A673 (cell line): ENCODE results near the gene RRAGD.

Source experiments
- EZH2 ChIP-seq: fragments of 200-600 bp; sonication (generic); IDR thresholded peaks from 2 replicates; pipeline ENCODE4 v1.6.1; 2017; ENCODE audit warnings: borderline replicate concordance, low read depth, mild to moderate bottlenecking, mixed read lengths, antibody characterized with exemption, low read length; ENCODE audit not compliant: poor library complexity, severe bottlenecking
- TF ChIP-seq, protein P1 (sequence below): fragments of 300-800, 200-600 bp; sonication (generic); conservative IDR thresholded peaks from 2 replicates; pipeline ENCODE4 v1.5.1; 2017; ENCODE audit warnings: low read depth, mild to moderate bottlenecking, antibody characterized with exemption, low read length, moderate library complexity, mixed read lengths

DNA sequence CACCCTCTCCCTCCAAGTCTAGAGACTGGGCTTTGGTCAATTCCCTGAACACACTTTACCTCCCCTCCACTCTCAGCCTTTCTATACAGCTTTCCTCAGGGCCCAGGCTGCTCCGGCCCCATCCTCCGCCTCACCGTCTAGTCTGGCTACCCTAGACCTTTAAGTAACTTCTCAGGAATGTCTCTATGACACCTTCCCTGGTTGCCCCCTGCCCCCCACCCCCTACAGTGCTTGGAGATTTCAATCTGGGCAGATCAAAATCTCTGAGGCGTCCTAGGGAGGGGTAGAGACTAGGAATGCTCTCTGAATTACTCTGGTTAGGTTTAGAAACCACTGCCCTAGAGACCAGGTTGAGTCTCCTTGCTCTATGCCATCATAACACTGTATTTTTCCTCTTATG, 65.6 kb downstream of the RRAGD start:
- TF ChIP-seq, protein P1, sequence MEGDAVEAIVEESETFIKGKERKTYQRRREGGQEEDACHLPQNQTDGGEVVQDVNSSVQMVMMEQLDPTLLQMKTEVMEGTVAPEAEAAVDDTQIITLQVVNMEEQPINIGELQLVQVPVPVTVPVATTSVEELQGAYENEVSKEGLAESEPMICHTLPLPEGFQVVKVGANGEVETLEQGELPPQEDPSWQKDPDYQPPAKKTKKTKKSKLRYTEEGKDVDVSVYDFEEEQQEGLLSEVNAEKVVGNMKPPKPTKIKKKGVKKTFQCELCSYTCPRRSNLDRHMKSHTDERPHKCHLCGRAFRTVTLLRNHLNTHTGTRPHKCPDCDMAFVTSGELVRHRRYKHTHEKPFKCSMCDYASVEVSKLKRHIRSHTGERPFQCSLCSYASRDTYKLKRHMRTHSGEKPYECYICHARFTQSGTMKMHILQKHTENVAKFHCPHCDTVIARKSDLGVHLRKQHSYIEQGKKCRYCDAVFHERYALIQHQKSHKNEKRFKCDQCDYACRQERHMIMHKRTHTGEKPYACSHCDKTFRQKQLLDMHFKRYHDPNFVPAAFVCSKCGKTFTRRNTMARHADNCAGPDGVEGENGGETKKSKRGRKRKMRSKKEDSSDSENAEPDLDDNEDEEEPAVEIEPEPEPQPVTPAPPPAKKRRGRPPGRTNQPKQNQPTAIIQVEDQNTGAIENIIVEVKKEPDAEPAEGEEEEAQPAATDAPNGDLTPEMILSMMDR: no peak
- no peak for TF ChIP-seq EZH2
